Measurements from ENCODE around the gene SAMD15. TPM values are rescaled to one million over a fixed set of nuclear protein-coding genes. Genes with fewer than 3 reads are reported as not detected.
"Not testable (repeated sequence)": the region's sequence is repeated elsewhere in the genome, so short reads cannot be mapped to it uniquely, and the experiment has no call there.

The SAMD15 gene
- total RNA-seq, 1 donor from 2014 or later: not detected

DNA sequence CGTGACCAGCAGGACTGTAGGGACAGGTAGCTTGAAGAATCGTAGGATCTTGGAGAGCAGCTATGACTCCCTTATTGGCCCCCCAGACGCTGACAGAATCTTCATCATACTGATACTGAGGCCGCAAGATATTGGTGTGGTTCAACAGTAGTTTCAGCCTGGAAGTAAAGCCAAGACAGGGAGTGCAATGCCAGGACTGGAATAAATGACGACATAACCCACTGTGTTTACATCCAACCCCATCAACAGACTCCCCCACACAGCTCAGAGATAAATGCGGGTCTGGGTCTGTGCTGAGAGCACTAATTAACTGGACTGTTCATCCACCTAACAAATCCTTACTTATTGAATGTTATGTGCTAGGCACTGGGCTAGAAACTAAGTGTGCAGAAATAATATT lies 29.5 kb downstream of the SAMD15 start:
- Histone ChIP-seq H3K36me3 (no peaks in the 10 kb centered on the region), H3K9me3 (no peaks in the 10 kb centered on the region), H3K4me3 (no peak overlapping the region), H3K27me3 (no peaks in the 10 kb centered on the region), H3K27ac (no peak overlapping the region), H3K4me1 (no peaks in the 10 kb centered on the region)
- TF ChIP-seq, protein P1, sequence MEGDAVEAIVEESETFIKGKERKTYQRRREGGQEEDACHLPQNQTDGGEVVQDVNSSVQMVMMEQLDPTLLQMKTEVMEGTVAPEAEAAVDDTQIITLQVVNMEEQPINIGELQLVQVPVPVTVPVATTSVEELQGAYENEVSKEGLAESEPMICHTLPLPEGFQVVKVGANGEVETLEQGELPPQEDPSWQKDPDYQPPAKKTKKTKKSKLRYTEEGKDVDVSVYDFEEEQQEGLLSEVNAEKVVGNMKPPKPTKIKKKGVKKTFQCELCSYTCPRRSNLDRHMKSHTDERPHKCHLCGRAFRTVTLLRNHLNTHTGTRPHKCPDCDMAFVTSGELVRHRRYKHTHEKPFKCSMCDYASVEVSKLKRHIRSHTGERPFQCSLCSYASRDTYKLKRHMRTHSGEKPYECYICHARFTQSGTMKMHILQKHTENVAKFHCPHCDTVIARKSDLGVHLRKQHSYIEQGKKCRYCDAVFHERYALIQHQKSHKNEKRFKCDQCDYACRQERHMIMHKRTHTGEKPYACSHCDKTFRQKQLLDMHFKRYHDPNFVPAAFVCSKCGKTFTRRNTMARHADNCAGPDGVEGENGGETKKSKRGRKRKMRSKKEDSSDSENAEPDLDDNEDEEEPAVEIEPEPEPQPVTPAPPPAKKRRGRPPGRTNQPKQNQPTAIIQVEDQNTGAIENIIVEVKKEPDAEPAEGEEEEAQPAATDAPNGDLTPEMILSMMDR (IDR thresholded peaks at IDR 0.05): no peak
- no peak for DNase-seq (ENCODE audit: low spot score in 2 of 2)
- intact Hi-C loops (cut with DNase I): no loop called here

- no peaks in the 10 kb centered on the region for H3K27me3 ChIP-seq
- no peaks in the 10 kb centered on the region for H3K4me1 ChIP-seq
- no peaks in the 10 kb centered on the region for H3K36me3 ChIP-seq
- no peak overlapping the region for H3K27ac ChIP-seq
- no peak overlapping the region for H3K4me3 ChIP-seq
- H3K9me3 ChIP-seq: no peaks in the 10 kb centered on the region
- DNase-seq (ENCODE audit: low spot score in 2 of 2): no peak
- intact Hi-C loops (cut with DNase I): no loop called here
- TF ChIP-seq, protein P1 (IDR thresholded peaks at IDR 0.05): no peak
Observed at GRCh38 chr14:77407158-77407557, 30.0 kb downstream of the SAMD15 start.

DNA sequence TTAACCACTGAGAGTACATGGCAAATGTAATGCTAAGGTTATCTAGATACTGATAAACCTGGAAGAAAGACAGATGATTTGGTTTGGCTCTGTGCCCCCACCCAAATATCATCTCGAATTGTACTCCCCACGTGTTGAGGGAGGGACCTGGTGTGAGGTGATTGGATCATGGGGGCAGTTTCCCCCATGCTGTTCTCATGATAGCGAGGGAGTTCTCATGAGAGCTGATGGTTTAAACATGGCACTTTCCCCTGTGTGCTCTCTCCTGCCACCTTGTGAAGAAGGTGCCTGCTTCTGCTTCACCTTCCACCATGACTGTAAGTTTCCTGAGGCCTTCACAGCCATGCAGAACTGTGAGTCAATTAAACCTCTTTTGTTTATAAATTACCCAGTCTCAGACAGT lies 32.0 kb downstream of the SAMD15 start:
- Histone ChIP-seq H3K36me3 (no peaks in the 10 kb centered on the region), H3K9me3 (no peaks in the 10 kb centered on the region), H3K4me1 (no peaks in the 10 kb centered on the region), H3K27ac (no peak overlapping the region), H3K27me3 (no peaks in the 10 kb centered on the region), H3K4me3 (no peak overlapping the region)
- TF ChIP-seq, protein P1 (IDR thresholded peaks at IDR 0.05): no peak
- no peak for DNase-seq (ENCODE audit: low spot score in 2 of 2)
- intact Hi-C loops (cut with DNase I): no loop called here

GRCh38 chr14:77415403-77416030 lies 38.3 kb downstream of the SAMD15 start:
- DNase-seq (ENCODE audit: low spot score in 2 of 2); H3K27me3 ChIP-seq; H3K27ac ChIP-seq; H3K4me3 ChIP-seq; H3K4me1 ChIP-seq; H3K36me3 ChIP-seq; intact Hi-C loops (cut with DNase I): not testable (repeated sequence)
- peaks cover 10 to 20% of the 10 kb centered on the region in 2 donors for H3K9me3 ChIP-seq

GRCh38 chr14:77416098-77416497 lies 38.9 kb downstream of the SAMD15 start:
- H3K4me1 ChIP-seq: not testable (repeated sequence)

GRCh38 chr14:77416836-77417235 lies 39.7 kb downstream of the SAMD15 start:
- H3K27ac ChIP-seq: no peak overlapping the region
- DNase-seq (ENCODE audit: low spot score in 2 of 2): no peak
- H3K9me3 ChIP-seq: peaks cover 10 to 28% of the 10 kb centered on the region in 2 donors
- TF ChIP-seq, protein P1 (IDR thresholded peaks at IDR 0.05): no peak
- H3K27me3 ChIP-seq: no peaks in the 10 kb centered on the region
- intact Hi-C loops (cut with DNase I): no loop called here
- H3K4me3 ChIP-seq: no peak overlapping the region
- H3K36me3 ChIP-seq: peaks cover 3 to 10% of the 10 kb centered on the region in 2 donors
- H3K4me1 ChIP-seq: no peaks in the 10 kb centered on the region

More at GRCh38 chr14:77416098-77416497, 38.9 kb downstream of the SAMD15 start:
- H3K36me3 ChIP-seq; H3K27me3 ChIP-seq; H3K27ac ChIP-seq; intact Hi-C loops (cut with DNase I); H3K4me3 ChIP-seq; DNase-seq (ENCODE audit: low spot score in 2 of 2): not testable (repeated sequence)
- peaks cover 10 to 26% of the 10 kb centered on the region in 2 donors for H3K9me3 ChIP-seq

DNA sequence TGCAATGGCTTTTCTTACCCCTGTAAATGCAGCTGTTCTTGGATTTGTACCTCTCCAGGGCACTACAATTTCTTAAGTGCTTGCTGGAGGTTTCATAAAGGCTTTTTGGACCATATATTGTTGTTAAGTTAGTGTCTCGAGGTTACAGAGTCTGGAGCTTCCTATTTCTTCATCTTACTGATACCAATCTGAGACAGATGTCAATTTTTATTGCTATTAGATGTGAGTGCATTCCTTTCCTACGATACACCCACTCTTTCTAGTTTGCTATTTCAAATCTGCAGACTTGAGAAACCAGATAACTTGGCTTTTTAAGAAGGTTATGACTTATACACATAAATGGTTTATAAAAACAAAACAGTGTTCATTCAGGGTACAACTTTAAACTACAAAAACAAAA lies 44.0 kb downstream of the SAMD15 start:
- Histone ChIP-seq H3K4me1 (no peaks in the 10 kb centered on the region), H3K36me3 (peaks cover 34 to 53% of the 10 kb centered on the region in 2 donors), H3K27ac (no peak overlapping the region), H3K4me3 (no peak overlapping the region), H3K9me3 (peaks cover 10 to 28% of the 10 kb centered on the region in 2 donors), H3K27me3 (no peaks in the 10 kb centered on the region)
- TF ChIP-seq, protein P1 (IDR thresholded peaks at IDR 0.05): no peak
- no peak for DNase-seq (ENCODE audit: low spot score in 2 of 2)
- intact Hi-C loops (cut with DNase I): no loop called here
